Tibial artery (tissue), 4 donors: ENCODE data around the gene UGT2A3.

Experiments used
- DNase-seq, 2 donors: peaks; one replicate each; pipeline ENCODE4 v3.0.0-alpha.2; 2019
- H3K27ac ChIP-seq, 2 donors: fragments of 200-600 bp; sonication (generic) in 1 of 2; 1 replicate in 1 of 2; 2 replicates in 1 of 2; pipeline ENCODE4 v1.5.1; 2018 to 2019; ENCODE audit warnings: mild to moderate bottlenecking in 1 of 2
- H3K27me3 ChIP-seq, 2 donors: fragments of 200-600 bp; sonication (generic) in 1 of 2; one replicate each; pipeline versions ENCODE4 v1.5.1 to v1.6.0; 2016 to 2019
- H3K36me3 ChIP-seq, 3 donors: fragments of 200-600 bp; sonication (generic) in 2 of 3; one replicate each; pipeline ENCODE4 v1.5.1; 2016 to 2019; ENCODE audit warnings: mild to moderate bottlenecking in 2 of 3
- H3K4me1 ChIP-seq, 4 donors: fragments of 200-600 bp; sonication (generic) in 2 of 4; 1 replicate in 3 of 4; 2 replicates in 1 of 4; pipeline ENCODE4 v1.5.1; 2016 to 2019
- H3K4me3 ChIP-seq, 2 donors: fragments of 200-600 bp; sonication (generic) in 1 of 2; 1 replicate in 1 of 2; 2 replicates in 1 of 2; pipeline ENCODE4 v1.5.1; 2018 to 2019; ENCODE audit warnings: mild to moderate bottlenecking in 2 of 2
- H3K9me3 ChIP-seq, 3 donors: fragments of 200-600 bp; sonication (generic) in 1 of 3; one replicate each; pipeline ENCODE4 v1.5.1; 2016 to 2019
- CTCF ChIP-seq, 2 experiments: fragments of 200-600 bp in 1 of 2; fragments of 450-650 bp in 1 of 2; IDR thresholded peaks; one replicate each; pipeline ENCODE4 v1.5.1; 2017 to 2019; ENCODE audit warnings: antibody characterized with exemption in 2 of 2, mild to moderate bottlenecking in 1 of 2, moderate library complexity in 1 of 2
- intact Hi-C: fragments of 100-400 bp; cut with DNase I; formaldehyde crosslinking; loops from one replicate; pipeline ENCODE4 v1.15.0; 2023; ENCODE audit warnings: low total_unique reads

The UGT2A3 gene

GRCh38 chr4:68907788-68908700 is 43.6 kb downstream of the UGT2A3 start:
- H3K36me3 ChIP-seq: no peaks in the 10 kb centered on the region
- no peak for TF ChIP-seq CTCF (IDR thresholded peaks at IDR 0.05)
- H3K4me3 ChIP-seq: no peak overlapping the region
- intact Hi-C loops: no loop called here
- no peak overlapping the region for H3K27ac ChIP-seq
- no peaks in the 10 kb centered on the region for H3K9me3 ChIP-seq
- H3K27me3 ChIP-seq: no peaks in the 10 kb centered on the region
- H3K4me1 ChIP-seq: peaks cover 0 to 7% (median 0%) of the 10 kb centered on the region in 4 donors
- no peak for DNase-seq

- DNase-seq: no peak
- H3K36me3 ChIP-seq: no peaks in the 10 kb centered on the region
- TF ChIP-seq CTCF (IDR thresholded peaks at IDR 0.05): no peak
- H3K27me3 ChIP-seq: no peaks in the 10 kb centered on the region
- no peak overlapping the region for H3K27ac ChIP-seq
- H3K4me1 ChIP-seq: peaks cover 0 to 7% (median 0%) of the 10 kb centered on the region in 4 donors
- no peak overlapping the region for H3K4me3 ChIP-seq
- intact Hi-C loops: no loop called here
- H3K9me3 ChIP-seq: no peaks in the 10 kb centered on the region
These were observed 44.4 kb downstream of the UGT2A3 start for GRCh38 chr4:68907245-68907644.

GRCh38 chr4:68906780-68907137 is 44.8 kb downstream of the UGT2A3 start:
- Histone ChIP-seq H3K4me1 (peaks cover 0 to 7% (median 0%) of the 10 kb centered on the region in 4 donors), H3K9me3 (no peaks in the 10 kb centered on the region), H3K36me3 (no peaks in the 10 kb centered on the region), H3K4me3 (no peak overlapping the region), H3K27ac (no peak overlapping the region), H3K27me3 (no peaks in the 10 kb centered on the region)
- intact Hi-C loops: no loop called here
- no peak for TF ChIP-seq CTCF (IDR thresholded peaks at IDR 0.05)
- DNase-seq: no peak

- TF ChIP-seq CTCF (IDR thresholded peaks at IDR 0.05): no peak
- Histone ChIP-seq H3K4me3 (peak overlapping the region; percentile 8 to 21), H3K9me3 (no peaks in the 10 kb centered on the region), H3K4me1 (peaks cover 0 to 7% (median 0%) of the 10 kb centered on the region in 4 donors), H3K27ac (no peak overlapping the region), H3K27me3 (no peaks in the 10 kb centered on the region), H3K36me3 (no peaks in the 10 kb centered on the region)
- DNase-seq: no peak
- intact Hi-C loops: no loop called here
These were observed 45.4 kb downstream of the UGT2A3 start for GRCh38 chr4:68905939-68906779.

GRCh38 chr4:68905598-68905938 is 46.0 kb downstream of the UGT2A3 start:
- H3K27ac ChIP-seq: no peak overlapping the region
- no peaks in the 10 kb centered on the region for H3K36me3 ChIP-seq
- no peaks in the 10 kb centered on the region for H3K9me3 ChIP-seq
- H3K27me3 ChIP-seq: no peaks in the 10 kb centered on the region
- H3K4me3 ChIP-seq: peak overlapping the region in 1 of 2 donors; percentile 21
- H3K4me1 ChIP-seq: peaks cover 0 to 7% (median 0%) of the 10 kb centered on the region in 4 donors
- DNase-seq: no peak
- TF ChIP-seq CTCF (IDR thresholded peaks at IDR 0.05): no peak
- intact Hi-C loops: no loop called here
